Trophoblast cell (in vitro differentiated cells and primary cell): ENCODE results near the gene ARHGEF37.

Experiments used
- DNase-seq, 2 donors: peaks; one replicate each; pipeline ENCODE4 v3.0.0-alpha.2; 2016
- H2AFZ ChIP-seq: 2 replicates; pipeline ENCODE4 v1.6.1; 2013; ENCODE audit warnings: low read length, moderate library complexity, mild to moderate bottlenecking; ENCODE audit not compliant: insufficient read depth, poor library complexity
- H2AK5ac ChIP-seq: 2 replicates; pipeline ENCODE4 v1.6.1; 2013; ENCODE audit warnings: mild to moderate bottlenecking, low read length
- H2BK120ac ChIP-seq: 2 replicates; pipeline ENCODE4 v1.6.1; 2013; ENCODE audit warnings: low read length, mild to moderate bottlenecking, moderate library complexity; ENCODE audit not compliant: insufficient read depth, poor library complexity
- H2BK12ac ChIP-seq: 2 replicates; pipeline ENCODE4 v1.6.1; 2013; ENCODE audit warnings: mild to moderate bottlenecking, low read length, moderate library complexity
- H2BK5ac ChIP-seq: 2 replicates; pipeline ENCODE4 v1.6.1; 2013; ENCODE audit warnings: low read length, low read depth, moderate library complexity, mild to moderate bottlenecking; ENCODE audit not compliant: poor library complexity
- H3K14ac ChIP-seq: 2 replicates; pipeline ENCODE4 v1.6.1; 2013; ENCODE audit warnings: mild to moderate bottlenecking, low read length
- H3K18ac ChIP-seq: 2 replicates; pipeline ENCODE4 v1.6.1; 2013; ENCODE audit warnings: mild to moderate bottlenecking, low read length
- H3K23ac ChIP-seq: 2 replicates; pipeline ENCODE4 v1.6.1; 2013; ENCODE audit warnings: low read length
- H3K27ac ChIP-seq: 2 replicates; pipeline ENCODE4 v1.5.1; 2013; ENCODE audit warnings: low read depth, mild to moderate bottlenecking, inconsistent platforms, low read length, moderate library complexity
- H3K27me3 ChIP-seq: 2 replicates; pipeline ENCODE4 v1.6.1; 2013; ENCODE audit warnings: inconsistent platforms, mild to moderate bottlenecking, low read length, moderate library complexity; ENCODE audit not compliant: insufficient read depth
- H3K36me3 ChIP-seq, 2 experiments: 1 replicate in 1 of 2; 2 replicates in 1 of 2; pipeline ENCODE4 v1.6.1; 2013; ENCODE audit warnings: low read length in 2 of 2, mild to moderate bottlenecking in 2 of 2, moderate library complexity in 1 of 2; ENCODE audit not compliant: insufficient read depth in 2 of 2, control insufficient read depth in 1 of 2
- H3K4ac ChIP-seq: 2 replicates; pipeline ENCODE4 v1.6.1; 2013; ENCODE audit warnings: low read depth, mild to moderate bottlenecking, low read length, moderate library complexity
- H3K4me1 ChIP-seq, 2 experiments: 1 replicate in 1 of 2; 2 replicates in 1 of 2; pipeline ENCODE4 v1.6.1; 2013; ENCODE audit warnings: low read length in 2 of 2, mild to moderate bottlenecking in 2 of 2, moderate library complexity in 1 of 2; ENCODE audit not compliant: insufficient read depth in 2 of 2, control insufficient read depth in 1 of 2
- H3K4me2 ChIP-seq: 2 replicates; pipeline ENCODE4 v1.6.1; 2013; ENCODE audit warnings: inconsistent platforms, mild to moderate bottlenecking, low read length, moderate library complexity
- H3K4me3 ChIP-seq: 2 replicates; pipeline ENCODE4 v1.5.1; 2013; ENCODE audit warnings: mild to moderate bottlenecking, low read depth, low read length, inconsistent platforms
- H3K79me1 ChIP-seq: one replicate; pipeline ENCODE4 v1.6.1; 2013; ENCODE audit warnings: low read length
- H3K79me2 ChIP-seq: 2 replicates; pipeline ENCODE4 v1.6.1; 2013; ENCODE audit warnings: low read length, mild to moderate bottlenecking; ENCODE audit not compliant: control insufficient read depth, insufficient read depth, poor library complexity
- H3K9ac ChIP-seq: 2 replicates; pipeline ENCODE4 v1.6.1; 2013; ENCODE audit warnings: mild to moderate bottlenecking, low read length
- H3K9me3 ChIP-seq: 2 replicates; pipeline ENCODE4 v1.6.1; 2013; ENCODE audit warnings: low read depth, mild to moderate bottlenecking, control low read depth, inconsistent platforms, low read length; ENCODE audit not compliant: insufficient read depth
- H4K12ac ChIP-seq: 2 replicates; pipeline ENCODE4 v1.6.1; 2013; ENCODE audit warnings: low read depth, mild to moderate bottlenecking, low read length, moderate library complexity
- H4K8ac ChIP-seq: 2 replicates; pipeline ENCODE4 v1.6.1; 2013; ENCODE audit warnings: low read depth, mild to moderate bottlenecking, low read length, moderate library complexity
- H4K91ac ChIP-seq: one replicate; pipeline ENCODE4 v1.6.1; 2013; ENCODE audit warnings: low read depth, mild to moderate bottlenecking, low read length, moderate library complexity
- WGBS: extraction: QIAGEN DNeasy Blood & Tissue Kit; methylation state at CpG from one replicate; pipeline ENCODE4 v1.1.7; 2013; ENCODE audit warnings: missing lambda C conversion rate; ENCODE audit not compliant: insufficient read length, insufficient coverage; ENCODE audit errors: extremely low coverage; 5-methylcytosine and 5-hydroxymethylcytosine counted together

Gene ARHGEF37

DNA sequence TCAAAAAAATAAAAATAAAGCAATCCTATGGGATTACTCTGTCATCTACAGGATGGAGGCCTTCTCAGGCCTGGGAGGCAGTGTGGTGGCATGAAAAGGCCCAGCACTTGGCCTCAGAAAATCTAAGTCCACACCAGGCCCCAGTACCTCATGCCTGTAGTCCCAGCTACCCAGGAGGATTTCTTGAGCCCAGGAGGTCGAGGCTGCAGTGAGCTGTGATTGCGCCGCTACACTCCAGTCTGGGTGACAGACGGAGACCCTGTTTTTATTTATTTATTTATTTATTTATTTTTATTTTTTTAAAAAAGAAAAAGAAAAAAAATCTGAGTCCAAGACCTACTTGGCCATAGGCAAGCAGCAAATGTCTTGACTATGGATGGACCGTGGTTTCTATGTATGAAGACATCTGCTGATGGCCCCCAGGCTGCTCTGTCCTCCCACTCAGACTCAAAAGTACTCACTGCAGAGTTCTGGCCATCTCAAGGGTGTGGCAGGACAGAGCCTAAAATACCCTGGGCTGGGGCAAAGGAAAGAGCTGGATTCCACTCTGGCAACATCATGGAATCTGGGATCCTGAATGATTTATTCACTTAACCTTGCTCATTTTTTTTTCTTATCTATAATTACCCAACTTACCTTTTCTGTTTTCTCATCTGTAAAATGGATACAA is 55.0 kb downstream of the ARHGEF37 start:
- Histone ChIP-seq H3K79me2 (no peaks in the 10 kb centered on the region), H2AFZ (no peak overlapping the region), H4K91ac (no peak overlapping the region), H3K9ac (no peak overlapping the region), H4K8ac (no peak overlapping the region), H2BK5ac (no peak overlapping the region), H4K12ac (no peak overlapping the region), H2AK5ac (no peak overlapping the region), H3K4me3 (no peak overlapping the region), H3K79me1 (no peaks in the 10 kb centered on the region), H2BK120ac (no peak overlapping the region), H2BK12ac (no peak overlapping the region), H3K27ac (no peak overlapping the region), H3K9me3 (no peaks in the 10 kb centered on the region), H3K23ac (no peak overlapping the region), H3K4ac (no peak overlapping the region), H3K4me2 (no peak overlapping the region), H3K27me3 (no peaks in the 10 kb centered on the region), H3K14ac (no peak overlapping the region), H3K18ac (no peak overlapping the region), H3K36me3 (no peaks in the 10 kb centered on the region), H3K4me1 (peaks cover 0 to 3% of the 10 kb centered on the region in 2 experiments)
- no CpG with 5 or more reads among the region's 5 CpGs for WGBS
- no peak for DNase-seq

DNA sequence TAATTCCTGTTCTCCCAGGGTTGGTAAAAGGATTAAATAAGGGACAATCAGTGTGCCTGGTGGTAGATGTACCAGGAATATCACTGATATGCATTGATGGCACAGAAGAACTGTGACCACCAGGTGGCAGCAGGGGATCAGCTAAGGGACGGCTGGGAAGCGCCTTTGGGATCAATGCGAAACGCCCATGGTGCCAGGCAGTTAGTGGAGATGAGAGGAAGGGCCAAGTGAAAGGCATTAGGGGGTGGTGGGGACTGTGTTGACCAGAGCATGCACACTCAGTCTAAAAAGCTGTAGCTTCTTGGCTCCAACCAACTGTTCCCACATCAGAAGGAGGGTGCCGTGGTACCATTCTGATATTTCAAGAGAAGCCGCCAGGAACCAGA is 55.6 kb downstream of the ARHGEF37 start:
- no peak overlapping the region for H4K8ac ChIP-seq
- H4K91ac ChIP-seq = no peak overlapping the region
- H3K4me2 ChIP-seq = no peak overlapping the region
- no peaks in the 10 kb centered on the region for H3K9me3 ChIP-seq
- no CpG with 5 or more reads among the region's 6 CpGs for WGBS
- H2AFZ ChIP-seq = no peak overlapping the region
- H2AK5ac ChIP-seq = no peak overlapping the region
- no peak overlapping the region for H3K18ac ChIP-seq
- H3K79me2 ChIP-seq = no peaks in the 10 kb centered on the region
- no peak overlapping the region for H3K23ac ChIP-seq
- no peak overlapping the region for H2BK12ac ChIP-seq
- no peak overlapping the region for H3K14ac ChIP-seq
- H2BK5ac ChIP-seq = no peak overlapping the region
- no peaks in the 10 kb centered on the region for H3K36me3 ChIP-seq
- no peak overlapping the region for H4K12ac ChIP-seq
- peak; percentile 82 to 90 for DNase-seq
- H3K4me1 ChIP-seq = peaks cover 0 to 3% of the 10 kb centered on the region in 2 experiments
- no peak overlapping the region for H3K27ac ChIP-seq
- no peaks in the 10 kb centered on the region for H3K79me1 ChIP-seq
- no peak overlapping the region for H3K9ac ChIP-seq
- H2BK120ac ChIP-seq = no peak overlapping the region
- H3K4ac ChIP-seq = no peak overlapping the region
- no peaks in the 10 kb centered on the region for H3K27me3 ChIP-seq
- no peak overlapping the region for H3K4me3 ChIP-seq

DNA sequence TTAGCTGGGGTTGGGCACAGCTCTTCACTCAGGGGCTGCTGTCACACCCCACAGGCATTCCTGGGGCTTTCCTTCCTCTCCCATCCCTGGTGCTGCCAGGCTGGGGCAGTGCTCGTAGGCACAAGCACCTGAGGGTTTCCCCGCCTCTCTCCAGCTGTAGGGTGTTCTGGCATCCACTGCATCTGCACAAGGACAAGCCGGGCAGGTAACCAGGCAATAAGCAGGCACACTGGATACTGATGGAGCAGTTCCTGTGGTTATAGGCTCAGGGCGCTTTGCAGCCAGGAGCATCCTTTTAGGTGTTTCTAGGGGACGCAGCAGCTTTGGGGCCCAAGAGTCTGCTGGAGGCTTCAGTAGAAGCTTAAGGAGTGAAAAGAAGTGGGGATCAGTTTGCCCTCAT is 56.8 kb downstream of the ARHGEF37 start:
- WGBS = no CpG with 5 or more reads among the region's 5 CpGs

DNA sequence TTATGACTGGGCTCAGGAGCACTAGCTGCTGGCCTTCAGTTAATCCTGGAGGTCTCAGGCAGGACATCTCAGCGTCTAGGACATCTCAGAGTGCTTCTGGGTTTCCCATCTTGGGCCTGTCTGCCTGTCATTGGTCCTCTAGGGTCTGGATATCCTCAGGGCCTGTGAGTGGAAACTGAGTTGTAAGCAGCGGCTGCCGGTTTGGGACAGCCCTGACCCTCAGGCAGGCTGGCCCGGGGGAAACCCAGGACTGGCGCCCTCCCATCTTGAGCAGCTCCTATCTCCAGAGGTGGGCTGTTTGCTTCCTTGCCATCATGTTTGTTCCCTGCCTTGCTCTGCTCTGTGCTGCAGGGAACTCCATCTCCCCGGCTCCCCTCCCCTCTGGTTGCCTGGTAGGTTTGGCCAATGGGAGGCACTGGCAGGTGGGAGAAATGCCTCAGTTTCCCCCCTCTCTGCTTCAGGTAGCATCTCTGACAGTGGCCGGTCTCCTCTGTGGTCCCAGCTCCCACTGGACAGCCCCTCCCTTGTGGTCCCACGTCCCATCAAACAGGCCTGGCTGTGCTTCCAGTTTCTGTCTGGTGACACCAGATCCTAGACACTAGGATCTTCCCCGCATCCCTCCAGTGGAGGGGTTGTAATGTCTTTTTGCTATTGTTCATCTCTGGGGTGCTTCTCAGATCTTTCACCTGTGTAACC is 57.4 kb downstream of the ARHGEF37 start:
- Histone ChIP-seq H4K8ac (no peak overlapping the region), H4K12ac (no peak overlapping the region), H2BK5ac (no peak overlapping the region), H3K9ac (no peak overlapping the region), H3K79me2 (no peaks in the 10 kb centered on the region), H3K4me2 (no peak overlapping the region), H3K4ac (no peak overlapping the region), H3K14ac (no peak overlapping the region), H3K79me1 (no peaks in the 10 kb centered on the region), H3K4me1 (no peaks in the 10 kb centered on the region), H3K27me3 (no peaks in the 10 kb centered on the region), H3K18ac (no peak overlapping the region), H3K23ac (no peak overlapping the region), H2AK5ac (no peak overlapping the region), H2AFZ (no peak overlapping the region), H3K27ac (no peak overlapping the region), H4K91ac (no peak overlapping the region), H3K9me3 (no peaks in the 10 kb centered on the region), H3K36me3 (no peaks in the 10 kb centered on the region), H3K4me3 (peak overlapping the region; percentile 8), H2BK120ac (no peak overlapping the region), H2BK12ac (no peak overlapping the region)
- no CpG with 5 or more reads among the region's 9 CpGs for WGBS
- DNase-seq = no peak

More for the DNA sequence above, 56.8 kb downstream of the ARHGEF37 start:
- H2AFZ ChIP-seq = no peak overlapping the region
- no peak overlapping the region for H3K14ac ChIP-seq
- no peaks in the 10 kb centered on the region for H3K79me1 ChIP-seq
- H3K23ac ChIP-seq = no peak overlapping the region
- no peak overlapping the region for H3K27ac ChIP-seq
- no peak overlapping the region for H2AK5ac ChIP-seq
- H4K12ac ChIP-seq = no peak overlapping the region
- H3K18ac ChIP-seq = no peak overlapping the region
- H4K91ac ChIP-seq = no peak overlapping the region
- H2BK120ac ChIP-seq = no peak overlapping the region
- no peak overlapping the region for H2BK12ac ChIP-seq
- no peak overlapping the region for H3K4me2 ChIP-seq
- no peaks in the 10 kb centered on the region for H3K79me2 ChIP-seq
- H2BK5ac ChIP-seq = no peak overlapping the region
- H3K36me3 ChIP-seq = no peaks in the 10 kb centered on the region
- DNase-seq = no peak
- no peak overlapping the region for H3K4me3 ChIP-seq
- H3K9me3 ChIP-seq = no peaks in the 10 kb centered on the region
- no peak overlapping the region for H3K4ac ChIP-seq
- H3K27me3 ChIP-seq = no peaks in the 10 kb centered on the region
- H3K4me1 ChIP-seq = no peaks in the 10 kb centered on the region
- H4K8ac ChIP-seq = no peak overlapping the region
- no peak overlapping the region for H3K9ac ChIP-seq
